PC-3 (cell line): ENCODE data around the gene BRINP2. TPM values are rescaled to one million over a fixed set of nuclear protein-coding genes. Genes with fewer than 3 reads are reported as not detected.

Experiments used
- ATAC-seq: fragments of 200-7000 bp; cut with Tn5 transposase; 2 replicates; pipeline ENCODE4 v1.9.1; 2020; ENCODE audit warnings: mild to moderate bottlenecking, moderate library complexity
- BruUV-seq: library from RNA; stranded (reverse); fragments of 400-500 nt; replicated peaks from 2 replicates; lab custom pipeline; 2021; lab: Mats Ljungman, UMichigan
- CTCF ChIA-PET: fragments of 300-600 bp; sonication (Branson Sonifier 250); formaldehyde crosslinking; loops from one replicate; lab custom pipeline; 2022; ENCODE audit warnings: antibody characterized with exemption; lab: Charles Lee
- POLR2A ChIA-PET: fragments of 300-600 bp; sonication (Branson Sonifier 250); formaldehyde crosslinking; loops from one replicate; lab custom pipeline; 2022; ENCODE audit warnings: antibody characterized with exemption; ENCODE audit not compliant: unreplicated experiment; lab: Charles Lee
- DNase-seq: peaks from one replicate; pipeline ENCODE4 v3.0.0-alpha.2; 2015
- H2AFZ ChIP-seq: fragments of 300-600 bp; sonication (generic); 2 replicates; pipeline ENCODE4 v1.6.0; 2016; ENCODE audit warnings: antibody characterized with exemption, low read length
- H3F3A ChIP-seq: fragments of 300-600 bp; sonication (generic); one replicate; pipeline ENCODE4 v1.6.0; 2017; ENCODE audit warnings: antibody characterized with exemption, low read length, control low read depth, mild to moderate bottlenecking; ENCODE audit not compliant: unreplicated experiment
- H3K27ac ChIP-seq: fragments of 300-600 bp; sonication (generic); 2 replicates; pipeline ENCODE4 v1.5.1; 2016; ENCODE audit warnings: mild to moderate bottlenecking, low read length
- H3K27me3 ChIP-seq: fragments of 300-600 bp; sonication (generic); 2 replicates; pipeline ENCODE4 v1.6.1; 2016; ENCODE audit warnings: low read length, mixed read lengths
- H3K36me3 ChIP-seq: fragments of 300-600 bp; sonication (generic); 2 replicates; pipeline ENCODE4 v1.6.1; 2016; ENCODE audit warnings: low read depth, mixed run types, low read length, mixed read lengths
- H3K4me1 ChIP-seq: fragments of 300-600 bp; sonication (generic); 2 replicates; pipeline ENCODE4 v1.5.1; 2016; ENCODE audit warnings: low read length; ENCODE audit not compliant: insufficient read depth
- H3K4me2 ChIP-seq: fragments of 300-600 bp; sonication (generic); 2 replicates; pipeline ENCODE4 v1.6.0; 2016; ENCODE audit warnings: low read length
- H3K4me3 ChIP-seq: fragments of 300-600 bp; sonication (generic); 2 replicates; pipeline ENCODE4 v1.5.1; 2016; ENCODE audit warnings: mild to moderate bottlenecking, low read length, mixed read lengths
- H3K79me2 ChIP-seq: fragments of 300-600 bp; sonication (generic); 2 replicates; pipeline ENCODE4 v1.6.1; 2017; ENCODE audit warnings: low read length, mixed read lengths
- H3K9ac ChIP-seq: fragments of 300-600 bp; sonication (generic); 2 replicates; pipeline ENCODE4 v1.6.0; 2016; ENCODE audit warnings: mild to moderate bottlenecking, low read length
- H3K9me2 ChIP-seq: fragments of 300-600 bp; sonication (generic); replicated peaks from 2 replicates; pipeline ENCODE4 v1.6.1; 2016; ENCODE audit warnings: mixed run types, low read length, mixed read lengths
- H3K9me3 ChIP-seq: fragments of 300-600 bp; sonication (generic); 2 replicates; pipeline ENCODE4 v1.6.1; 2016; ENCODE audit warnings: low read length, mixed read lengths
- H4K20me1 ChIP-seq: fragments of 300-600 bp; sonication (generic); 2 replicates; pipeline ENCODE4 v1.6.1; 2016; ENCODE audit warnings: low read length, mixed read lengths
- CTCF ChIP-seq: fragments of 300-600 bp; sonication (generic); conservative IDR thresholded peaks from 2 replicates; pipeline ENCODE4 v1.5.1; 2017; ENCODE audit warnings: antibody characterized with exemption, low read depth, mild to moderate bottlenecking, low read length
- EZH2 ChIP-seq: fragments of 300-600 bp; sonication (generic); IDR thresholded peaks from one replicate; pipeline ENCODE4 v1.6.1; 2017; ENCODE audit warnings: antibody characterized with exemption, mild to moderate bottlenecking, low read length; ENCODE audit not compliant: unreplicated experiment
- EZH2phosphoT487 ChIP-seq: fragments of 300-600 bp; sonication (generic); IDR thresholded peaks from 2 replicates; pipeline ENCODE4 v1.6.1; 2018; ENCODE audit warnings: mild to moderate bottlenecking, antibody characterized with exemption, low read length, borderline replicate concordance
- intact Hi-C: fragments of 100-400 bp; cut with micrococcal nuclease; formaldehyde crosslinking; loops from 2 replicates; pipeline ENCODE4 v1.9.0; 2023
- total RNA-seq: library from RNA; depleted of rRNA; stranded (reverse); fragments of >200 nt; gene quantifications from 2 replicates; pipeline ENCODE4 v1.2.3, GENCODE V29; 2014

Gene BRINP2
- total RNA-seq, 1 experiment from 2014 or later, result 2.6 TPM

DNA sequence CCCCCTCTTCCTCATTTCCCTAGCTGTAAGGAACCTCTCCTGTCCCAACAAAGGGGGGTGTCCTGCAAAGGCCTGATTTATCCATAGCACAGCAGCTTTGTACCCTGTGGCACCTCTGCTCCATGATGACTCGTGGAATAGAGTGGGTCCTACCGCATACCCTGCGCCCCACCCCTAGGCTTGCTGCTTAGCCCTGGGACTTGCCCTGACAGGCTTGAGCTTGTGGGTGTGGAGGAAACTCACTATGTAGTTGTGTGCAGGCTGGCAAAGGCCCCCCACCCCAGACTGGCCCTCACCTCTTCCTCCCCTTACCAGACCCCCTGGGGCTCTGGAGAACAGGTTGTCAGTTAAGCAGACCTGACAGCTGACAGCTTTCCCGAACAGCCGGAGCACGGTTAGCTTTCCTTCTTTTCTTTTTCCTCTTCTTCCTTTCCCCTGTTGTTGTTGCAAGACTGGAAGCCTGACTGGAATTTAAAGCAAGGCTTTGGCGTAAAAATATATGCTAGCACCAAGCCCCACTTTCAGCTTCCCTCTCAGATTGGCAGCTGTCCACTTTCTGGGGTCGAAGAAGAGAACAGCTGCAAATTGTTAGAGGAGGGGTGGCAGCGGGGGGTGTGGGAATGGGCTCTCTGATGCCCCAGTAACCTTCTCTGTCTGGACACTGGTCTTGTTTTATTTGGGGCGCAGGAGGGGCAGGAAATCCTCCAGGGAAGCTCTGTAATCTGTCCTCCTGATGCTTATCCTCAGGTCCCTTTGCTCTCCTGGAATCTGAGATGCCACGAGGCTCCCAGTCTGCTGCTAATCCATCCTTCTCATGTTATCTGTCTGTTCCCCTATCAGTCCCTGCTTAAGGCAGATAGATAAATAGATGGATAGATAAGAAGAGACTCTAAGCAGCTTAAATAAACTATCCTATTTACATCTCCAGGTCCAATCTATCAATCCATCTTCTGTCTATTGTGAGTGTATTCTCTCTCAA, 134.6 kb downstream of the BRINP2 start:
- H3F3A ChIP-seq, result peaks cover 6% of the 10 kb centered on the region
- peaks cover 42% of the 10 kb centered on the region for H3K4me1 ChIP-seq
- ATAC-seq (no peak), DNase-seq (no peak)
- intact Hi-C loops, result loop anchor here (2.0 kb wide), 1 partner anchor 49 kb away; no protein-coding TSS in a partner anchor
- H3K4me3 ChIP-seq, result no peak overlapping the region
- POLR2A ChIA-PET, result no interaction called here
- CTCF ChIA-PET, result no interaction called here
- no peaks in the 10 kb centered on the region for H3K9me3 ChIP-seq
- H3K9ac ChIP-seq, result no peak overlapping the region
- H3K9me2 ChIP-seq, result no peaks in the 10 kb centered on the region
- no peaks in the 10 kb centered on the region for H4K20me1 ChIP-seq
- H2AFZ ChIP-seq, result no peak overlapping the region
- no peak for TF ChIP-seq CTCF
- no peak for TF ChIP-seq EZH2
- no peak for TF ChIP-seq EZH2phosphoT487
- H3K79me2 ChIP-seq, result no peaks in the 10 kb centered on the region
- H3K36me3 ChIP-seq, result no peaks in the 10 kb centered on the region
- H3K4me2 ChIP-seq, result no peak overlapping the region
- no peaks in the 10 kb centered on the region for H3K27me3 ChIP-seq
- BruUV-seq, result no TSS peak
- no peak overlapping the region for H3K27ac ChIP-seq

- intact Hi-C loops, result loop anchor here (2.0 kb wide), 1 partner anchor 49 kb away; no protein-coding TSS in a partner anchor
- no TSS peak for BruUV-seq
- ChIA-PET CTCF (no interaction called here), POLR2A (no interaction called here)
- no peak overlapping the region for H3K4me2 ChIP-seq
- DNase-seq (no peak), ATAC-seq (no peak)
- H3K4me1 ChIP-seq, result peaks cover 49% of the 10 kb centered on the region
- H3K9me3 ChIP-seq, result no peaks in the 10 kb centered on the region
- TF ChIP-seq EZH2 (no peak), CTCF (no peak), EZH2phosphoT487 (no peak)
- no peaks in the 10 kb centered on the region for H3K79me2 ChIP-seq
- H3K27me3 ChIP-seq, result no peaks in the 10 kb centered on the region
- no peaks in the 10 kb centered on the region for H3K9me2 ChIP-seq
- H4K20me1 ChIP-seq, result no peaks in the 10 kb centered on the region
- H3K4me3 ChIP-seq, result no peak overlapping the region
- H3K9ac ChIP-seq, result no peak overlapping the region
- no peak overlapping the region for H3K27ac ChIP-seq
- H2AFZ ChIP-seq, result no peak overlapping the region
- H3F3A ChIP-seq, result peaks cover 6% of the 10 kb centered on the region
- H3K36me3 ChIP-seq, result no peaks in the 10 kb centered on the region
Observed at GRCh38 chr1:177306019-177306415, 135.3 kb downstream of the BRINP2 start.
